ENCODE results near the gene SIPA1L2.

Gene SIPA1L2

DNA sequence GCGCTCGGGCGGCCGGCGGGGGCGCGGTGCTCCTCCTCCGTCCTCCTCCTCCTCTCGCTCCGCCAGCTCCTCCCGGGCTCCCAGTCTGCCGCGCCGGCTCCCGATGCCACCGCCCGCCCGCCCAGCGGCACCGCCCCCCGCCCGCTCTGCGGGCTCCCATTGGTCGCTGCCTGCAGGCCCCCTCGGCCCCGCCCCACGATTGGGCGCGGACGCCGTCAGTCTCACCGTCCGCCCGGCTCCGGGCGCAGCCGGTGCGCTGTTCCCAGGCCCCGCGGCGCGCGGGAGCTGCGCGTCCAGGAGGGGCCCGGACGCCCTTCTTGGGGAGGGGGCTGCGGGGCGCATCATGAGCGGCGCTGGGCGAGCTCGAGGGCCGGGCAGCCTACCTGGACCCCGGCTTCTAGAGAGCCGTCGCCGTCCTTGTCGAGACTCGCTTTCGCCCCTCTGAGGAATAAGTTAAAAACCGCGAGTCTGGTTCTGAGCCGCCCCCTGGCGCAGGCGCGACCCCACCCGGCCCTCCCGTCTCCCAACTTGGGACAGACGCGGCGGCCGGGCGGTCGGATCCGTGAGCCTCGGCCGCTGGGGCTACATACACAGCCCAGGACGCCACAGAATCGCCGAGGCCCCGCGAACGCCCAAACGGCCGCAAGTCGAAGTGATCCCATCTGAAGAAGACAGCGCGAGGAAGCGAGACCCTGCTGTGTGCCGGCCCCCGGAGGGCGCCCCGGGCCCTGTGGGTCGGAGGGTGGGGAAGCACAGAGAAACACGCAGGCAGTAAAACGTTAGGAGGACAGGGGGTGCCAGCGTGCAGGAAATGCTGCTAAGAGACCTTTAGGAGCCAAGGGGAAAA, at the start of gene SIPA1L2:
Gene SIPA1L2, minus strand, starts transcription at position 87 of the 847 bp plus-strand sequence. CDS start 114,794 bp downstream, outside the sequence.
- DNase-seq, result peak; percentile 91
- in situ Hi-C loops (cut with HindIII; ENCODE audit: low pct_ligation_motif_present, low pct_unique_long_range_greater_than_20kb, low sequenced_read_pairs), result no loop called here

DNA sequence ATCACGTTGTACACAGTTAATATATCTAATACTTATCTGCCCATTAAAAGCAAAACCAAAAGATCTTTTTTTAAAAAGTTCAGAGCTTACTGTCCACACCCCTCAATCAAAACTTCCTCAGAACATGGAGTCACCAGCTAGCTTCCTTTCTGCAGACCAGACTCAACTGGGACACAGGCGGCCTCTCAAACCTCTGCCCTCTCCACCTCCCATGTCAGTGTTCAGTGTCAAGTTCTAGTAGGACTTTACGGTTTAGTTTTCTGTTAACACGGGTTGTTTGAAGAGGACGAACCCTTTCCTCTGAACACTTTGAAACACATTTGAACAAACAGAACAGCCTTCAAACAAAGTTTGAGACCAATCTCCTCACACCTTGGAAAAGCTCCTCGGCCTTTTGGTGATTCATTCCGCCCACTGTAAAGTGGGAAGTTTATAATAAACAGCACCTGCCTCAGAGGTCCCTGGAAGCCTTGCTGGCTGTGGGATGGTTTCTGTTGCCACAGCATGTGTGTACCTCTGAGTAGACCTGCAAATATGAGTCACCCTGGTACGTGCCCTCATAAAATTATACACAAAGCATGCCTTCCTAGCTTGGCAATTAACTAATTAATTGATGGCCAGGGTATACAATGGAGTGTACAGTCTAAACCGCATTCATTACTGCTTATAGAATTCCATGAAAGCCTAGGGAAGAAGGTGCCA, 48.4 kb upstream of the SIPA1L2 start:
- DNase-seq, result no peak
- in situ Hi-C loops (cut with HindIII; ENCODE audit: low pct_ligation_motif_present, low pct_unique_long_range_greater_than_20kb, low sequenced_read_pairs), result no loop called here

DNA sequence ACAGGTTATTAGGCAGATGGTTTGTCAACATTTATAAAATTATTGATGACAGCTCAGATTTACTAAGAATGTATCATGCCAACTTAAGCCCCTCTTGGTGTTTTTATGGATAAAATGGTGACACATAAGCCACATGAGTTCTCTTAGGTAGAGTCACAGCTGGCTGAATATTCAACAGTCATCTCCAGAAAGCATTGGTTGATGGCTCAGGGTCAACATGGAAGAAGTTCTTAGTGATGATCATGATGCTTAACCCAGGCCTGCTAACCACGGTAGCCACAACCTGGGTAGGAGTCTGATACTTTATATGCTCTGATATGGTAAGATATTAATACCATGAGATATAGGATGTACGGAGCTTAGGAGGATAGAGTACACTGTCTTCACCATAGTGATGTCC, 46.4 kb upstream of the SIPA1L2 start:
- DNase-seq, result no peak
- in situ Hi-C loops (cut with HindIII; ENCODE audit: low pct_ligation_motif_present, low pct_unique_long_range_greater_than_20kb, low sequenced_read_pairs), result no loop called here

DNA sequence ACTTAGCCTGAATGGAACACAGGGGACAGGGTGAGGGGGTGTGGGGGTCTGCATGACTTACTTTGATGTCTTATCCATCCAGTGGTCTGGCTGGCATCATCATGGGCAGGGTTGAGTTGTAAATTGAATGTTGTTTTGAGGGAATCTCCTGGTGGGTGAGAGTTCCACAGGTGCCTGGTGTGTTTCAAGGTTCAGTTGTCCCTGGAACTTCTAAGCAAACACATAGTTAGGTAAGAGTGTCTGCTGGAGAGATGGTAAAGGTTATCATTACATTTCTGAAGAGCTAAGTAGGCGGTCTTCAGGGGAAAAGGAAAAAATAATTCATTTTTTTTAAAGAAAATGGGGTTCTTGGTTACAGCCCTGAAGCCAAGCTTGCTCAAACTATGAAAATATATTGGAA, 46.0 kb upstream of the SIPA1L2 start:
- in situ Hi-C loops (cut with HindIII; ENCODE audit: low pct_ligation_motif_present, low pct_unique_long_range_greater_than_20kb, low sequenced_read_pairs), result no loop called here
- DNase-seq, result no peak

DNA sequence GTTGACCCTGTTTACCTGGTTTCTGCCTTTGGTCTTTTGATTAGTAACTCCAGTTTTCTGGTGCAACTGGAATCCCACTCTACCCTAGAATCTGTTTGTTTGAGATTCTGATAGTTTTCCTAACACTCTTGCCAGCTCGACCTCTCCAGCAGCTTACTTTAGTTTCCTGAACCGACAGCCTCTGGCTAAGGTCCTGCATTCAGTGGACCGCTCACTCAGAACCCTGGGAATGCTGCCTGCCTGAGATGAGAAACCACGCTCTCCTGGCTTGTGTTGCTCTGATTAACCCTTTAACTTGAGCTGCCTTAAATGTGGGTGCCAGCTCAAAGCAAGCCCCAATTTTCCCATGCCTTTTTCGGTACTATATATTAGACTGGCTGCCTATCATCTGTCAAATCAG, 45.3 kb upstream of the SIPA1L2 start:
- no peak for DNase-seq
- in situ Hi-C loops (cut with HindIII; ENCODE audit: low pct_ligation_motif_present, low pct_unique_long_range_greater_than_20kb, low sequenced_read_pairs), result no loop called here

DNA sequence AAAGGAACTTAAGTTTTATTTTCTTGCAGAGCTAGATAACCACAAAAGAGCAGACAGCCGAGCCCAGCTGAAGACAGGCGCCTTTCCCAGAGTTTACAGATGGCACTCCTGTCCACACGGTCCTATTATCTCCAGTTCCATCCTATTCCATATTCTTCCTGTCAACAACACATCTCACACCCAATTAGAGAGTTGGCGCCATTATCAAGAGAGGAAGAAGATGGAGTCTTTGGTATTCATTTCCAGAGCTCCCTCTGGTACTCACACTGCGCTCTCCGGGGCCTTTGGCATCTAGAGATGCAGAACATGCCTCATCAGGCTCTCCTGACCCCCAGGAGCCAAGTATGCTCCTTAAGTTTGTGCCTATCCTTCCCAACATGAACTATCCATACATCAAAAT, 43.3 kb upstream of the SIPA1L2 start:
- no peak for DNase-seq
- in situ Hi-C loops (cut with HindIII; ENCODE audit: low pct_ligation_motif_present, low pct_unique_long_range_greater_than_20kb, low sequenced_read_pairs), result no loop called here

DNA sequence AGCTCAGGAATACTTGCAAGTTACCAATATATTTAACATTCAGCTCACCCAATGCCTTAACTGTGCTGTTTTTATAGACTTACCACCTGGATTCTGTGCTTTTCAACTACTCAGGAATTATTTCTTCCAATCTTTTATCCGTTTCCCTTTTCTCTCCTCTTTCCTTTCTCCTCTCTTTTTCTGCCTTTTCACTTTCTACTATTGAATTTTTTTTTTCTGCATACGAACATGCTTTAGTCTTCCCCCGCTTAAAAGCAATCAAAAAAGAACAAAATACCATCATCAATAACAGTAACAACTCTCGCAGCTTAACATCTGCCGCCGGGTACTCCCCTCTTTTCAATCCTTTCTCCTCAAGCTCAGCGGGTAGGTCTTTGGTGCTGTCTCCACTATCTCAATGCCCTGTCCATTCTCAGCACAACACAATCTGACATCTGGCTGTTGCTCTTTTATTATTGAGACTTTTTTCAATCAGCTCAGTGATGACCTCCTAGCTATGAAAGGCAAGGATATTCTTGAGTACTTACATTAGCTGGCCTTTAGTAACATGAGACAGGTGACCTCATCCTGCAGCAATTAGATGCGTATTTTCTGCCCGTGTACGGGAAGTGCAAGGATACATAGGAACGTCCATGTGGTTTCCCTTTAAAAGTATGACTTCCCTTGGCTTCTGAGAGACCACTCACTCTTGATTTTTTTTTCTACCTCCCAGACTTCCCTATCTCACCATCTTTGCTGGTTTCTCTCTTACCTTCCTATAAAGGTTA, 40.2 kb upstream of the SIPA1L2 start:
- DNase-seq, result no peak
- in situ Hi-C loops (cut with HindIII; ENCODE audit: low pct_ligation_motif_present, low pct_unique_long_range_greater_than_20kb, low sequenced_read_pairs), result no loop called here

GRCh38 chr1:232667778-232668165, 37.8 kb upstream of the SIPA1L2 start:
- in situ Hi-C loops (cut with HindIII; ENCODE audit: low pct_ligation_motif_present, low pct_unique_long_range_greater_than_20kb, low sequenced_read_pairs), result no loop called here
- DNase-seq, result no peak

- no peak for DNase-seq
- in situ Hi-C loops (cut with HindIII; ENCODE audit: low pct_ligation_motif_present, low pct_unique_long_range_greater_than_20kb, low sequenced_read_pairs), result no loop called here
These were observed 37.3 kb upstream of the SIPA1L2 start for GRCh38 chr1:232667094-232667777.

GRCh38 chr1:232664844-232665777, 35.2 kb upstream of the SIPA1L2 start:
- in situ Hi-C loops (cut with HindIII; ENCODE audit: low pct_ligation_motif_present, low pct_unique_long_range_greater_than_20kb, low sequenced_read_pairs), result no loop called here

GRCh38 chr1:232662910-232663309, 33.0 kb upstream of the SIPA1L2 start:
- DNase-seq, result no peak
- in situ Hi-C loops (cut with HindIII; ENCODE audit: low pct_ligation_motif_present, low pct_unique_long_range_greater_than_20kb, low sequenced_read_pairs), result no loop called here

More at GRCh38 chr1:232664844-232665777, 35.2 kb upstream of the SIPA1L2 start:
- DNase-seq, result no peak

GRCh38 chr1:232658386-232658785, 28.5 kb upstream of the SIPA1L2 start:
- in situ Hi-C loops (cut with HindIII; ENCODE audit: low pct_ligation_motif_present, low pct_unique_long_range_greater_than_20kb, low sequenced_read_pairs), result no loop called here
- no peak for DNase-seq

GRCh38 chr1:232657426-232658005, 27.6 kb upstream of the SIPA1L2 start:
- in situ Hi-C loops (cut with HindIII; ENCODE audit: low pct_ligation_motif_present, low pct_unique_long_range_greater_than_20kb, low sequenced_read_pairs), result no loop called here
- no peak for DNase-seq

- in situ Hi-C loops (cut with HindIII; ENCODE audit: low pct_ligation_motif_present, low pct_unique_long_range_greater_than_20kb, low sequenced_read_pairs), result no loop called here
These were observed 25.8 kb upstream of the SIPA1L2 start for GRCh38 chr1:232655746-232656085.

GRCh38 chr1:232655028-232655745, 25.3 kb upstream of the SIPA1L2 start:
- no peak for DNase-seq

More at GRCh38 chr1:232655746-232656085, 25.8 kb upstream of the SIPA1L2 start:
- no peak for DNase-seq

GRCh38 chr1:232653789-232654188, 23.9 kb upstream of the SIPA1L2 start:
- in situ Hi-C loops (cut with HindIII; ENCODE audit: low pct_ligation_motif_present, low pct_unique_long_range_greater_than_20kb, low sequenced_read_pairs), result no loop called here
- no peak for DNase-seq

More at GRCh38 chr1:232655028-232655745, 25.3 kb upstream of the SIPA1L2 start:
- in situ Hi-C loops (cut with HindIII; ENCODE audit: low pct_ligation_motif_present, low pct_unique_long_range_greater_than_20kb, low sequenced_read_pairs), result no loop called here

DNA sequence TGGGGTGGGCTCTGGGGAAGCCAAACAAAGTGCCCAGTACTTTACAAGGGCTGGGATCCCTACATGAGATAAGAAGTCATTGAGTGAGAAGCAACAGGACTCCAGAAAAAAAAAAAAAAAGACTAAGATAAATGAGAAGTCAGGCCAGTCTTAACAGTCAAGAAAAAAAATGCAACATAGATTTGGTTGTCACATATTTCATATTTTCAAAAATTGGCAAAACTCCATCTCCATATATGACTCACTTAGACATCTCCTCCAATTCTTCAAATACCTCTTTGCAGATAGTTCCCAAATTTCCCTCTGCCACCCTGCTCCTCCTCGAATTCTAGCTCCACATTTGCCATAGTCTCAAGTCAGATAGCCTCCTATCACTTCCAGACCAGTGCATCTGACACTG, 20.9 kb upstream of the SIPA1L2 start:
- in situ Hi-C loops (cut with HindIII; ENCODE audit: low pct_ligation_motif_present, low pct_unique_long_range_greater_than_20kb, low sequenced_read_pairs), result no loop called here

More for the DNA sequence above, 20.9 kb upstream of the SIPA1L2 start:
- DNase-seq, result no peak

Data from ACHN (cell line).